Stimulated activated CD4-positive, alpha-beta T cell treated with anti-CD3 and anti-CD28 coated beads, Interleukin-1b, Interleukin-23, amount 100 ng/mL, for 48 hours (primary cell): Measurements from ENCODE around the gene ACBD4.

Source experiments
- DNase-seq: peaks from one replicate; pipeline ENCODE4 v3.0.0-alpha.2; 2020

ACBD4 gene

GRCh38 chr17:45104907-45105624 lies 30.4 kb upstream of the ACBD4 start:
- no peak for DNase-seq

DNA sequence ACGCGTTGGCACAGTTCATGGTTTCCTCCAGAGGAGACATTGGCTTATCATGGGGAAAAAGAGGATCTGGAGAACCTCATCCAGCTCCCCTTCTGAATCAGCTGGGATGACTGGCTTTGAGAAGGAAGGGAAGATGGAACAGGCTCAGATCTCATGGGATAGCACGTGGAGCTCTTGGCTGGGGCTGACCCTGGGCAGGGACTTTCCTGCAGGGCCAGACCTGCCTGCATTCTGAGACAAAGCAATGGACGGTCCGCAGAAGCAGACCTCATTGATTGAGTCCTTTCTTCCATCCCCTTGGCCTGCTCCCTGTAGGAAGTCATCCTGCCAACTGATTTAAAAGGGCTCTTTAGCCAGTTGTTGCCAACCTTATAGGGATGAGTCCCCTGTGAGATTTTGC lies 29.4 kb upstream of the ACBD4 start:
- DNase-seq, result no peak

GRCh38 chr17:45106582-45106981 lies 28.9 kb upstream of the ACBD4 start:
- no peak for DNase-seq

DNA sequence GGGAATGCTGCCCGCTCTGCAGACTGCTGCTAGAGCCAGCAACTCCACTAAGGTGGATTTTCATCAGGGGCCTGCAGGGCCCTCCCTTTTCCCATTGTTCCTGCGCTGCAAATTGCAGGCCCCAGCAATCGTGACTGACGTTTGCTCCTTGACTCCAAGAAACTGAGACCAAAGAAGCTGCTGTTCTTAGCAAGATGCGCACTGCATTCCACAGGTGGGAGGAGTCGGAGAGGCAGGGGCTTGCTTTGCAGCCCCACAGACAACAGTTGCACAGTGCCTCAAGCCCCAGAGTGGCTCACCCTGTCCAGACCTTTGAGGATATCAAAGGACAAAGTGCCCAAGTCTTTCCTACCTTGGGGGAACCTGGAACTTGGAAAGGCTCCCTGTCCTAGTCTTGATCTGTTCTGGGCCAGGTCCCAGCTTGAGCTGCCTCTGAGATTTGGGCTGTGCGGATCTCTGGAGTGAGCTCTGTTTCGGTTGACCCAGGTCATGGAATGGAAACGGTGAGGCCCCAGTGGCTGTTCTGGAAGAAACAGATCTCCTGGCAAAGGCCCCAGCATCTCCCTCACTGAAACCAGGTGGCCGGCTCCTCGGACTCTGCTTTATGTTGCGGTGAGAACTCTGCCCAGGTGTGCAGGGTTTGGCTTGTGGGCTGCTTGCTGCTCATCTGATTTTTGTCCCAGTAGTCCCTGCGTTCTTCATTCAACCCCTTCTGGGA lies 28.0 kb upstream of the ACBD4 start:
- DNase-seq, result no peak

- DNase-seq, result no peak
Measured at GRCh38 chr17:45108051-45108450, 27.4 kb upstream of the ACBD4 start.

GRCh38 chr17:45108595-45109521 lies 26.6 kb upstream of the ACBD4 start:
- DNase-seq, result no peak

- no peak for DNase-seq
Measured at GRCh38 chr17:45110676-45111611, 24.5 kb upstream of the ACBD4 start.

- no peak for DNase-seq
Measured at GRCh38 chr17:45111850-45112249, 23.6 kb upstream of the ACBD4 start.

- no peak for DNase-seq
Measured at GRCh38 chr17:45112559-45113423, 22.7 kb upstream of the ACBD4 start.

DNA sequence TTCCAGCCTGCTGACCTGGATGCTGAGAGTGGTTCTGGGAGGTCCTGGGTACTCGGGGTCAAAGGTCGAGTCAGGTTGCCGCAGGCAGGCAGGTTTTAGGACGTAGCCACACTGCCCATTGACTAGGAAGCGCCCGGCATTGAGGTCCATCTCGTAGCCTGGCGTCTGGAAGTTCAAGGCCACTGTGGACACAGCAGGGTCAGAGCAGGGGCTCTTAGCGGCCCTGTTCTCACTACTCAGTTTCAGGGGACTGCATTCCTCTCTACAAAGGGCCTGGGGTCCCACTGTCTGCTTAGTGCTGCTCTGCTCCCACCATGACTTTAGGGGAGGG lies 22.1 kb upstream of the ACBD4 start:
- no peak for DNase-seq

DNA sequence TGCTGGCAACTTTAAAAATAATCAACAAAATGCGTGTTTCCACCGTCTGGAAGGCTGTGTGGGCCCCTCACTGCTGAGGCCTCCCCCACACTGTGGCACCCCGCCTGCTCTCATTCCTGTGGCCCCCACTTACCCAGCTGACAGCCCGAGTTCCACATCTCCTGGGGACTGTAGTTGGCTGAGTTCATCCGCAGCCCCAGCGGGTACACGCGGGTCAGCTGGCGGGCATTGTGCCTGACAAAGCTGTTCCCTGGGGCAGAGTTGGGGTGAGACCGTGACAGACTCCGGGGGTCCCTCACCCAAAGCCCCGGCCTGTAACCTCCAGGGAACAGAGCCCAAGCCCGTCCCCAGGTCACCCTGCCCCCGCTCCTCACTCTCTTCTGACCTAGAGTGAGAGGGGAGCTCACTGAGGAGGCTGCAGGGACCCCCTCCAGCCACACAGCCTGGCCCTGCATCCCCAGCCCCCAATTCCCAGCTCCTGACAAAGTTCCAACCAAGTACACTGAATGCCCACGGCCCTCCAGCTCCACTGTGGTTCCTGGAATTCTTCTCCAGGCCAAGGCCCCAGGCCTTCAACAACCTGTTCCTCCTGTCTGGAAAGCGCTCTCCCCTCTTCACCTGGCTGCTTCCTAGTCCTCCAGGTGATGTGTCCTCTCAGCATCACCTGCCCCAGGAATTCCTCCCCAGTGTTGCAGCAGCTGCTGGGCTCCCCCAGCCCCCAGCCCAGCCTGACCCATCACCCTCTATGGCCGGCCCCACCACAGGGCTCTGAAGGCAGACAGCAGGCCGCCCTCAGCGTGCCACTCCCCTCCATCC lies 21.2 kb upstream of the ACBD4 start:
- no peak for DNase-seq

DNA sequence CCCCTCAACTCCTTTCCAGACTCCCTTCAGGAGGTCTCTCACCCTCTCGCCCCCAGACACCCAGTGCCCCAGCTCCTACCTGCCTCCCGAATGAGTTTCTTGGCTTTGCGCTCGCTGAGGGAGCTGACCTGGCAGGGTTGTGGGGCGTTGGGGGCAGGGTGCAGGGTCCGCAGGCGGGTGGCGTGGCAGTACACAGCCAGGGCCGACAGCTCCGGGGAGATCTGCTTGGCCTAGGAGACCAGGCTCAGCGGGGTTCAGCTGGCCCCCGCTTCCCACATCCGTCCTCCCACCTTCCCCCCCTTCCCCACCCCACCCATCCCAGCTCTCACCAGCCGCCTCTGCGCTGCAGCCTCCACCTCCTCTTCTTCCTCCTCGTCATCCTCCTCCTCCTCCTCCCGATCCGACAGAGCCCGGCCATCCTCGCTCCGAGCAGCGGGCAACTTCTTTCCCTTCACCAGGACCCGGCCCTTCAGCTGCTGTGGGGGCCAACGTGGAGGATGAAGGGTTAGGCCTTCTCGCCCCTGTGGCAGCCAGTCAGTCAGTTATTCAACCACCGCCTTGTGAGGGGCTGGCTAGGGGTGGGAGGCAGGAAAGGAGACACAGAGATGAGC lies 20.4 kb upstream of the ACBD4 start:
- no peak for DNase-seq

DNA sequence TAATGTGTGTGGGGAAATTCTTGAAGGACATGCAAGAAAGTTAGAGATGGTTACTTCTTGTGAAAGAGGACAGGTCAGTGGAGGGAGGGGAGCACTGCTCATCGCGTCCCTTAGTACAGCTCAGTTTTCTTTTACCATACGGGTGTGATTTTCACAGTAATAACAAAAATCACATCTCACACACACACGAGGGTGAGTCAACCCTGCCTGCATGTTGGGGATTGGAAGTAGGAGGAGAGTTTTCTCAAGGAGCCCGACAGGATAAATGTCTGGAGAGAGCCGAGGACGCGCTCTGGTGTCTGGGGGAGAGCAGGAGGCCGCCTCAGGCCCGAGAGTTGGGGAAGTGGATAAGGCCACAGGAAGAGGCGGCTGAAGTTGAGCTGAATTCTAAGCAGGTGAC lies 19.6 kb upstream of the ACBD4 start:
- DNase-seq, result no peak

GRCh38 chr17:45116434-45117016 lies 19.0 kb upstream of the ACBD4 start:
- no peak for DNase-seq

DNA sequence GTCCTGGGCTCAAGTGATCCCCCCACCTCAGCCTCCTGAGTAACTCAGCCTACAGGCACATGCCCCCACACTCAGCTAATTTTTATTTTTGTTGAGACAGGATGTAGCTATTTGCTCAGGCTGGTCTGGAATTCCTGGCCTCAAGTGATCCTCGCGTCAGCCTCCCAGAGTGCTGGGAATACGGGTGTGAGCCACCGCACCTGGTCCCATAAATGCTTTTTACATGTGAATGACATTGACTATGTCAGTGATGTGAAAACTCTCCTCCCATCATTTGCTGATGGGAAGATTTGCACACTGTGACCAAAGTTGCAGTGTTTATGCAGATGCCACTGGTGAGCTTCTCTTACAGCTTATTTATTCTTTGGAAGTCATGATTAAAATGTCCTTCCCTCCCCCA lies 18.2 kb upstream of the ACBD4 start:
- no peak for DNase-seq

- no peak for DNase-seq
Measured at GRCh38 chr17:45117848-45118646, 17.4 kb upstream of the ACBD4 start.

DNA sequence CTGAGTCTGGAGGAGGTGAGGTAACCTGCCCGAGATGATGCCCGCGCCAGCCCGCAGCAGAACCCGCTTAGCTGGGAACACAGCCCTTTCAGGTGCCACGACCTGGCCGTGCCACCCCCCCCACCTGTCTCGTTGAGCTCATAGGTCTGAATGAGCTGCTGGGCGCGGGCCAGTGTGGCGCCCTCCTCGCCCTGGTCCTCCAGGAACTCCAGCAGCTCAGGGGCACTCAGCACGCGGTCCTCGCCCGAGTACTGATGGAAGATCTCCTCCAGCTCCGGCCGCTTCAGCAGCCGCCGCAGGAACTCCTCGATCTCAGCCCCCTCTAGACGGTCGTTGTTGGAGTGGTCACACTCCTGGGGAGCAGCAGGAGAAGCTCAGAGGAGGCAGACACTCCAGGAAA lies 16.8 kb upstream of the ACBD4 start:
- no peak for DNase-seq

- DNase-seq, result no peak
Measured at GRCh38 chr17:45119964-45120363, 15.5 kb upstream of the ACBD4 start.

GRCh38 chr17:45120558-45120957 lies 14.9 kb upstream of the ACBD4 start:
- no peak for DNase-seq
